K562 (cell line): ENCODE results near the gene POFUT2. TPM values are rescaled to one million over a fixed set of nuclear protein-coding genes. Genes with fewer than 3 reads are reported as not detected.

Source experiments
- ATAC-seq: fragments of 200-7000 bp; cut with Tn5 transposase; 3 replicates; pipeline ENCODE4 v1.9.1; 2020; ENCODE audit warnings: moderate library complexity
- BruUV-seq: library from RNA; stranded (reverse); fragments of 400-500 nt; replicated peaks from 2 replicates; lab custom pipeline; 2021; lab: Mats Ljungman, UMichigan
- CTCF ChIA-PET: fragments of 300-600 bp; formaldehyde crosslinking; extraction: SDS; loops from one replicate; lab custom pipeline; 2021; ENCODE audit warnings: low intra/inter-chr PET ratio; lab: Yijun Ruan, JAX
- POLR2A ChIA-PET: fragments of 300-600, 350-650 bp; sonication (Branson Sonifier 250); formaldehyde crosslinking; extraction: SDS; loops from one replicate; lab custom pipeline; 2021; ENCODE audit warnings: antibody characterized with exemption, inconsistent platforms; lab: Yijun Ruan, JAX
- DNase-seq, 4 experiments: peaks; one replicate each; pipeline versions ENCODE4 v3.0.0 to v3.0.0-alpha.2; 2011 to 2018; ENCODE audit warnings: low spot score in 3 of 4, mixed read lengths in 3 of 4; ENCODE audit errors: extremely low read depth in 1 of 4
- FAIRE-seq: peaks from 2 replicates; lab custom pipeline; 2011; peaks lifted over from hg19 to GRCh38; lab: Jason Lieb, UNC
- H2AFZ ChIP-seq: 2 replicates; pipeline ENCODE4 v1.6.0; 2011; ENCODE audit warnings: low read depth, low read length, control low read depth, inconsistent platforms
- H3K27ac ChIP-seq: fragments of 200-600 bp; 3 replicates; pipeline ENCODE4 v1.8.0; 2011; ENCODE audit warnings: low read depth, mild to moderate bottlenecking, control low read depth, inconsistent platforms, low read length, moderate library complexity, mixed read lengths; ENCODE audit errors: extremely low read depth
- H3K27me3 ChIP-seq, 2 experiments: fragments of 300-600 bp in 1 of 2; 2 replicates in 1 of 2; 3 replicates in 1 of 2; pipeline versions ENCODE4 v1.6.0 to v1.8.0; 2011; ENCODE audit warnings: inconsistent platforms in 2 of 2, low read length in 2 of 2, mild to moderate bottlenecking in 1 of 2, mixed read lengths in 1 of 2, moderate library complexity in 1 of 2; ENCODE audit not compliant: control insufficient read depth in 2 of 2, insufficient read depth in 2 of 2
- H3K36me3 ChIP-seq: fragments of 300-600 bp; 3 replicates; pipeline ENCODE4 v1.8.0; 2011; ENCODE audit warnings: mild to moderate bottlenecking, low read length, inconsistent platforms; ENCODE audit not compliant: control insufficient read depth, insufficient read depth
- H3K4me1 ChIP-seq, 2 experiments: fragments of 200-600 bp in 1 of 2; replicated peaks in 1 of 2; 2 replicates in 1 of 2; 3 replicates in 1 of 2; pipeline versions ENCODE4 v1.5.1 to v1.8.0; 2011; ENCODE audit warnings: inconsistent platforms in 2 of 2, low read length in 2 of 2, mild to moderate bottlenecking in 1 of 2, mixed read lengths in 1 of 2, moderate library complexity in 1 of 2; ENCODE audit not compliant: control insufficient read depth in 2 of 2, insufficient read depth in 2 of 2
- H3K4me2 ChIP-seq: 2 replicates; pipeline ENCODE4 v1.6.1; 2011; ENCODE audit warnings: low read length, control low read depth, inconsistent platforms, mixed read lengths; ENCODE audit not compliant: insufficient read depth
- H3K4me3 ChIP-seq: fragments of 200-600 bp; sonication (generic), shearing (Covaris generic); 2 replicates; pipeline ENCODE4 v1.5.1; 2016; ENCODE audit warnings: control low read depth, inconsistent platforms
- H3K79me2 ChIP-seq: fragments of 200-600 bp; 3 replicates; pipeline ENCODE4 v1.8.0; 2011; ENCODE audit warnings: low read length, inconsistent platforms; ENCODE audit not compliant: control insufficient read depth, insufficient read depth
- H3K9ac ChIP-seq, 2 experiments: 2 replicates each; pipeline versions ENCODE4 v1.6.0 to v1.6.1; 2011; ENCODE audit warnings: low read depth in 2 of 2, low read length in 2 of 2, control low read depth in 1 of 2, inconsistent platforms in 1 of 2, mild to moderate bottlenecking in 1 of 2, mixed read lengths in 1 of 2; ENCODE audit not compliant: insufficient read depth in 1 of 2
- H3K9me1 ChIP-seq: one replicate; pipeline ENCODE4 v1.6.0; 2011; ENCODE audit warnings: inconsistent platforms, mild to moderate bottlenecking, low read length, moderate library complexity; ENCODE audit not compliant: control insufficient read depth, insufficient read depth
- H3K9me3 ChIP-seq: replicated peaks from 2 replicates; pipeline ENCODE4 v1.5.1; 2011; ENCODE audit warnings: low read depth, low read length, inconsistent platforms; ENCODE audit not compliant: control insufficient read depth, insufficient read depth
- H4K20me1 ChIP-seq: replicated peaks from 2 replicates; pipeline ENCODE4 v1.6.1; 2011; ENCODE audit warnings: low read length, inconsistent platforms, mixed read lengths; ENCODE audit not compliant: control insufficient read depth, insufficient read depth
- CBX2 ChIP-seq: fragments of 200-600 bp; sonication (generic); IDR thresholded peaks from one replicate; pipeline ENCODE4 v1.6.1; 2012; ENCODE audit warnings: mild to moderate bottlenecking, low read length, inconsistent platforms; ENCODE audit not compliant: insufficient read depth, poor library complexity, severe bottlenecking
- CHD4 ChIP-seq: fragments of 200-600 bp; sonication (generic); IDR thresholded peaks from 3 replicates; pipeline ENCODE4 v1.6.1; 2012; ENCODE audit warnings: low read depth, mild to moderate bottlenecking, mixed read lengths, low read length, inconsistent platforms; ENCODE audit not compliant: insufficient read depth, insufficient replicate concordance, poor library complexity, severe bottlenecking
- HNRNPLL ChIP-seq: fragments of 200-400 bp; formaldehyde crosslinking; IDR thresholded peaks from 2 replicates; pipeline ENCODE4 v1.6.1; 2017; ENCODE audit warnings: low read length, low read depth, mild to moderate bottlenecking; ENCODE audit not compliant: poor library complexity, severe bottlenecking
- NR2F6 ChIP-seq: fragments of 450-650 bp; formaldehyde crosslinking; IDR thresholded peaks from 2 replicates; pipeline ENCODE4 v1.4.0; 2020; ENCODE audit warnings: mild to moderate bottlenecking
- PTRF ChIP-seq: fragments of 450-650 bp; IDR thresholded peaks from 2 replicates; pipeline ENCODE4 v1.6.1; 2016; ENCODE audit warnings: mild to moderate bottlenecking, missing genetic modification characterization, missing compliant biosample characterization
- RREB1 ChIP-seq: fragments of 250-450 bp; sonication (Bioruptor Pico); IDR thresholded peaks from 2 replicates; pipeline ENCODE4 v1.4.0; 2020
- TFE3 ChIP-seq: fragments of 450-650 bp; formaldehyde crosslinking; IDR thresholded peaks from 2 replicates; pipeline ENCODE4 v1.4.0; 2020; ENCODE audit warnings: mild to moderate bottlenecking, mixed read lengths
- THRB ChIP-seq: fragments of 450-650 bp; formaldehyde crosslinking; conservative IDR thresholded peaks from 2 replicates; pipeline ENCODE4 v1.4.0; 2022; ENCODE audit warnings: mild to moderate bottlenecking, missing genetic modification characterization
- TOE1 ChIP-seq, 2 experiments: fragments of 450-650 bp in 1 of 2; sonication (generic) in 1 of 2; formaldehyde crosslinking in 1 of 2; IDR thresholded peaks; 2 replicates each; pipeline versions ENCODE4 v1.7.1 to v1.8.0; 2016 to 2022; ENCODE audit warnings: borderline replicate concordance in 2 of 2, mild to moderate bottlenecking in 2 of 2, antibody characterized with exemption in 1 of 2, inconsistent platforms in 1 of 2, low read depth in 1 of 2, missing genetic modification reagents in 1 of 2, moderate library complexity in 1 of 2
- ZNF766 ChIP-seq: fragments of 200-800 bp; sonication (Bioruptor generic); conservative IDR thresholded peaks from 2 replicates; pipeline ENCODE4 v1.6.1; 2016; ENCODE audit warnings: missing genetic modification characterization, missing compliant biosample characterization
- WGBS: fragments of 100-300 bp; shearing (Covaris generic); methylation state at CpG from one replicate; pipeline ENCODE4 v1.1.6; 2016; ENCODE audit warnings: low coverage, mixed read lengths; ENCODE audit not compliant: insufficient coverage; ENCODE audit errors: missing lambda C conversion rate; 5-methylcytosine and 5-hydroxymethylcytosine counted together
- in situ Hi-C: fragments of 300-500 bp; cut with MboI; formaldehyde crosslinking; loops from 4 replicates; pipeline ENCODE4 v1.15.0; 2018; ENCODE audit warnings: inconsistent platforms, mixed read lengths
- intact Hi-C: fragments of 100-400 bp; cut with micrococcal nuclease; formaldehyde crosslinking; loops from 2 replicates; pipeline ENCODE4 v1.14.2; 2022
- polyA plus RNA-seq, 8 experiments: library from polyadenylated mRNA; depleted of rRNA in 4 of 8; stranded (reverse) in 5 of 8; unstranded in 3 of 8; fragments of >200 nt; fragmentation: Nextera tagmentation in 2 of 8; fragmentation: Illumina TruSeq in 1 of 8; extraction: Ambion mirVana in 2 of 8; extraction: Trizol in 1 of 8; gene quantifications; 2 replicates each; pipeline versions ENCODE4 v1.2.1 to v1.2.3, GENCODE V29; 2011 to 2014; ENCODE audit warnings: inconsistent platforms in 1 of 8, missing spikeins in 1 of 8
- total RNA-seq, 7 experiments: library from RNA; depleted of rRNA in 6 of 7; stranded (reverse); fragments of >200 nt in 6 of 7; fragmentation: Illumina TruSeq in 2 of 7; extraction: Trizol in 2 of 7; gene quantifications; 2 replicates each; pipeline versions ENCODE4 v1.2.1 to v1.2.3, GENCODE V29; 2011 to 2021; ENCODE audit warnings: low replicate concordance in 1 of 7

POFUT2 gene
- total and polyA plus RNA-seq, 9 of the 15 experiments (the other 6 are each of a cell fraction or from before 2014, with no cell fraction given): 1.1 to 24.2 (median 11.0) TPM

- H3K36me3 ChIP-seq: no peaks in the 10 kb centered on the region
- H3K9me1 ChIP-seq: no peaks in the 10 kb centered on the region
- peak overlapping the region; percentile 8; the same call in 1 of the 3 replicates for H3K27ac ChIP-seq
- intact Hi-C loops (no loop called here), in situ Hi-C loops (no loop called here)
- no peak overlapping the region for H3K4me3 ChIP-seq
- H3K4me2 ChIP-seq: peak overlapping the region; percentile 54
- H3K9ac ChIP-seq: peak overlapping the region in 1 of 2 experiments; percentile 87; a peak in 2 of 4 replicates
- no TSS peak for BruUV-seq
- H3K9me3 ChIP-seq: no peaks in the 10 kb centered on the region
- FAIRE-seq (peak; percentile 95), DNase-seq (peak; percentile 56 to 90 (median 74)), ATAC-seq (peak; percentile 92)
- ChIA-PET POLR2A (interaction anchor here (0.6 to 1.7 kb wide), 7 partner anchors 8 to 305 kb away, joined by 3 to 6 read pairs (median 4); partner anchors contain the start of gene POFUT2), CTCF (no interaction called here)
- no peaks in the 10 kb centered on the region for H3K79me2 ChIP-seq
- H2AFZ ChIP-seq: peak overlapping the region; percentile 30
- peaks cover 23 to 44% of the 10 kb centered on the region in 2 experiments for H3K4me1 ChIP-seq
- peaks cover 25 to 55% of the 10 kb centered on the region in 2 experiments; a peak in 4 of 5 replicates for H3K27me3 ChIP-seq
- WGBS: 4% methylated on average over 27 of the region's 27 CpGs
- peaks cover 24% of the 10 kb centered on the region; the same call in 1 of the 2 replicates for H4K20me1 ChIP-seq
- TF ChIP-seq ZNF766 (CRISPR knock-in tag): peak; percentile 88
- no peak for TF ChIP-seq PTRF
- TF ChIP-seq TFE3 (CRISPR knock-in tag): no peak
- TF ChIP-seq HNRNPLL: no peak
- no peak for TF ChIP-seq TOE1 (IDR thresholded peaks at IDR 0.05; ENCODE audit: borderline replicate concordance)
- TF ChIP-seq TOE1 (CRISPR knock-in tag; IDR thresholded peaks at IDR 0.05; ENCODE audit: borderline replicate concordance, low read depth): no peak
- no peak for TF ChIP-seq THRB (CRISPR knock-in tag)
- no peak for TF ChIP-seq NR2F6 (CRISPR knock-in tag)
- TF ChIP-seq RREB1 (CRISPR knock-in tag): no peak
- TF ChIP-seq CBX2: no peak
- TF ChIP-seq CHD4: no peak
Observed at GRCh38 chr21:45256912-45257672, 30.6 kb downstream of the POFUT2 start.
